ENCODE measurements around the gene BPIFB3. TPM values are rescaled to one million over a fixed set of nuclear protein-coding genes. Genes with fewer than 3 reads are reported as not detected.
A peak's percentile ranks its signal among the peaks of the same experiment; 100 is the strongest.

Gene BPIFB3
- total and polyA plus RNA-seq, 2 of the 13 experiments (the other 11 are each of a cell fraction or from before 2014, with no cell fraction given), result 0.09 TPM; not detected in 1

DNA sequence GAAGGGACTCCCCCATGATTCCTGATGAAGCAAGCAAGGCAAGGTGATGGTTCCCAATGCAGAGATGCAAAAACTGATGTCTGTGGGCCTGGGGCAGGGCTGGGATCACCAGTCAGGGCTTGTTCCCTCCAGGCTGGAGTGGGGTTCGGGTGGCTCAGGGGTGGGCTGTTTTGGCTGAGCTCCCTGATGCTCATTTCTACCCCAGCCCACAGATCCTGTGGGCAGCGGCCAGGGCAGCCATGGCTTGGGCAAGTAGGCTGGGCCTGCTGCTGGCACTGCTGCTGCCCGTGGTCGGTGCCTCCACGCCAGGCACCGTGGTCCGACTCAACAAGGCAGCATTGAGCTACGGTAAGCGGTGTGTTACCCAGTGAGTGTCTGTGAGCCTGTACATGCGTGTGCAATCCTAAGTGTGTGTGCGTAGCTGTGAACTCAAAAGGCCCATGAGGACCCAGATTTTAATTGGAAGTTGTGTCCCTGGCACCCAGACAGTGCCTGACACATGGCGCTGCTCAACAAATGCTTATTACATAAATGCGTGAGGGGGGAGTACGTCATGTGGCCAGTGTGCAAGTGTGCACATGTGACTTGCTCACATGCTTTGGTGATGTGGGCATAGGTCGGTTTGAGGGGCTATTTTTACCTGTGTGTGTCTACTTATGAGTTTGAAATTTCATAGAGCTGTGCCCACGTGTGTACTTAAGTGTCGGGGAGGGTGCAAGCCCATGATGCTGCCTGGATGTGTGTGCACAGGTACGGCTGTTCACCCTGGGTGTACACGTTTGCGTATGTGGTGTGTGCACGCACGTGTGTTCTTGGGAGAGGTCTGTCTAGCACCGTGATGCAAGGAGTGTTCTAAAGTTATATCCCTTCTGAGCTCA lies 45.1 kb upstream of the BPIFB3 start (continued):
- no peak for TF ChIP-seq SP1 (IDR thresholded peaks at IDR 0.05)
- no peak for TF ChIP-seq SP1 (CRISPR knock-in tag; IDR thresholded peaks at IDR 0.05)
- peak; percentile 1; the same call in 1 of the 2 replicates for TF ChIP-seq MEIS2 (CRISPR knock-in tag; IDR thresholded peaks at IDR 0.05)
- 0 out of 2 replicates have a peak, but pooled peaks have one; percentile 16 for TF ChIP-seq PAX8 (CRISPR knock-in tag; IDR thresholded peaks at IDR 0.05; ENCODE audit: borderline replicate concordance)
- no peak for TF ChIP-seq ONECUT2 (CRISPR knock-in tag; IDR thresholded peaks at IDR 0.05)
- peak; percentile 34; the same call in 1 of the 2 replicates for TF ChIP-seq ZNF629 (CRISPR knock-in tag; conservative IDR thresholded peaks at IDR 0.05)
- no peak for TF ChIP-seq ZNF607 (CRISPR knock-in tag; IDR thresholded peaks at IDR 0.05; ENCODE audit: borderline replicate concordance)
- TF ChIP-seq PRPF4 (IDR thresholded peaks at IDR 0.05; ENCODE audit: low read depth, low read length, poor library complexity, severe bottlenecking), result peak; percentile 70
- TF ChIP-seq, protein P1, sequence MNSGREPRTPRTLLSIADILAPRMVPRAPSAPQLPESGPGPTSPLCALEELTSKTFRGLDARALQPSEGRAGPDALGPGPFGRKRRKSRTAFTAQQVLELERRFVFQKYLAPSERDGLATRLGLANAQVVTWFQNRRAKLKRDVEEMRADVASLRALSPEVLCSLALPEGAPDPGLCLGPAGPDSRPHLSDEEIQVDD (CRISPR knock-in tag; IDR thresholded peaks at IDR 0.05; ENCODE audit: borderline replicate concordance), result peak; percentile 18; the same call in 1 of the 2 replicates
- TF ChIP-seq MXD3 (CRISPR knock-in tag; IDR thresholded peaks at IDR 0.05), result 0 out of 2 replicates have a peak, but pooled peaks have one; percentile 18
- TF ChIP-seq, protein P2, sequence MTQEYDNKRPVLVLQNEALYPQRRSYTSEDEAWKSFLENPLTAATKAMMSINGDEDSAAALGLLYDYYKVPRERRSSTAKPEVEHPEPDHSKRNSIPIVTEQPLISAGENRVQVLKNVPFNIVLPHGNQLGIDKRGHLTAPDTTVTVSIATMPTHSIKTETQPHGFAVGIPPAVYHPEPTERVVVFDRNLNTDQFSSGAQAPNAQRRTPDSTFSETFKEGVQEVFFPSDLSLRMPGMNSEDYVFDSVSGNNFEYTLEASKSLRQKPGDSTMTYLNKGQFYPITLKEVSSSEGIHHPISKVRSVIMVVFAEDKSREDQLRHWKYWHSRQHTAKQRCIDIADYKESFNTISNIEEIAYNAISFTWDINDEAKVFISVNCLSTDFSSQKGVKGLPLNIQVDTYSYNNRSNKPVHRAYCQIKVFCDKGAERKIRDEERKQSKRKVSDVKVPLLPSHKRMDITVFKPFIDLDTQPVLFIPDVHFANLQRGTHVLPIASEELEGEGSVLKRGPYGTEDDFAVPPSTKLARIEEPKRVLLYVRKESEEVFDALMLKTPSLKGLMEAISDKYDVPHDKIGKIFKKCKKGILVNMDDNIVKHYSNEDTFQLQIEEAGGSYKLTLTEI (CRISPR knock-in tag; conservative IDR thresholded peaks at IDR 0.05), result no peak
- 0 out of 2 replicates have a peak, but pooled peaks have one; percentile 50 for TF ChIP-seq ZNF224 (CRISPR knock-in tag; IDR thresholded peaks at IDR 0.05)
- TF ChIP-seq, protein P3, sequence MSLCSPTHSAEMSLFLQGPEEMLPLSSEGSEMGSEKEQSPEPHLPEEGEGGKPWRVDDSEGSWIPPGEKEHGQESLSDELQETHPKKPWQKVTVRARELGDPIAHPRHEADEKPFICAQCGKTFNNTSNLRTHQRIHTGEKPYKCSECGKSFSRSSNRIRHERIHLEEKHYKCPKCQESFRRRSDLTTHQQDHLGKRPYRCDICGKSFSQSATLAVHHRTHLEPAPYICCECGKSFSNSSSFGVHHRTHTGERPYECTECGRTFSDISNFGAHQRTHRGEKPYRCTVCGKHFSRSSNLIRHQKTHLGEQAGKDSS (CRISPR knock-in tag; IDR thresholded peaks at IDR 0.05; ENCODE audit: borderline replicate concordance, low read depth), result 0 out of 2 replicates have a peak, but pooled peaks have one; percentile 24
- TF ChIP-seq HOXA9 (CRISPR knock-in tag; IDR thresholded peaks at IDR 0.05; ENCODE audit: borderline replicate concordance), result peak; percentile 88; the same call in 1 of the 2 replicates
- TF ChIP-seq, protein P4, sequence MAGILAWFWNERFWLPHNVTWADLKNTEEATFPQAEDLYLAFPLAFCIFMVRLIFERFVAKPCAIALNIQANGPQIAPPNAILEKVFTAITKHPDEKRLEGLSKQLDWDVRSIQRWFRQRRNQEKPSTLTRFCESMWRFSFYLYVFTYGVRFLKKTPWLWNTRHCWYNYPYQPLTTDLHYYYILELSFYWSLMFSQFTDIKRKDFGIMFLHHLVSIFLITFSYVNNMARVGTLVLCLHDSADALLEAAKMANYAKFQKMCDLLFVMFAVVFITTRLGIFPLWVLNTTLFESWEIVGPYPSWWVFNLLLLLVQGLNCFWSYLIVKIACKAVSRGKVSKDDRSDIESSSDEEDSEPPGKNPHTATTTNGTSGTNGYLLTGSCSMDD (CRISPR knock-in tag; IDR thresholded peaks at IDR 0.05), result no peak
- peak in 1 of 2 experiments; percentile 70; a peak in 1 of 4 replicates for TF ChIP-seq KLF16 (CRISPR knock-in tag; IDR thresholded peaks at IDR 0.05)
- TF ChIP-seq ZNF567 (CRISPR knock-in tag; IDR thresholded peaks at IDR 0.05; ENCODE audit: borderline replicate concordance), result peak; percentile 23; the same call in 1 of the 2 replicates
- TF ChIP-seq ZNF101 (CRISPR knock-in tag; IDR thresholded peaks at IDR 0.05; ENCODE audit: borderline replicate concordance, low read depth), result no peak
- no peak for TF ChIP-seq ERF (CRISPR knock-in tag; IDR thresholded peaks at IDR 0.05)
- TF ChIP-seq ZSCAN29 (CRISPR knock-in tag; conservative IDR thresholded peaks at IDR 0.05), result no peak
- TF ChIP-seq, protein P5, sequence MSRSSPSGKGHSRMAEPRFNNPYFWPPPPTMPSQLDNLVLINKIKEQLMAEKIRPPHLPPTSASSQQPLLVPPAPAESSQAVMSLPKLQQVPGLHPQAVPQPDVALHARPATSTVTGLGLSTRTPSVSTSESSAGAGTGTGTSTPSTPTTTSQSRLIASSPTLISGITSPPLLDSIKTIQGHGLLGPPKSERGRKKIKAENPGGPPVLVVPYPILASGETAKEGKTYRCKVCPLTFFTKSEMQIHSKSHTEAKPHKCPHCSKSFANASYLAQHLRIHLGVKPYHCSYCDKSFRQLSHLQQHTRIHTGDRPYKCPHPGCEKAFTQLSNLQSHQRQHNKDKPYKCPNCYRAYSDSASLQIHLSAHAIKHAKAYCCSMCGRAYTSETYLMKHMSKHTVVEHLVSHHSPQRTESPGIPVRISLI (CRISPR knock-in tag; IDR thresholded peaks at IDR 0.05; ENCODE audit: borderline replicate concordance), result no peak; the same call in 1 of the 2 replicates
- TF ChIP-seq ZNF670 (CRISPR knock-in tag; IDR thresholded peaks at IDR 0.05; ENCODE audit: borderline replicate concordance), result 0 out of 2 replicates have a peak, but pooled peaks have one; percentile 59
- peak; percentile 53 for TF ChIP-seq ADNP (CRISPR knock-in tag; IDR thresholded peaks at IDR 0.05)
